K562 (cell line): ENCODE data around the gene FRYL. TPM values are rescaled to one million over a fixed set of nuclear protein-coding genes. Genes with fewer than 3 reads are reported as not detected.
A peak's percentile ranks its signal among the peaks of the same experiment; 100 is the strongest.
"Not testable (repeated sequence)": the region's sequence is repeated elsewhere in the genome, so short reads cannot be mapped to it uniquely, and the experiment has no call there.

Experiments used
- ATAC-seq: fragments of 200-7000 bp; cut with Tn5 transposase; 3 replicates; pipeline ENCODE4 v1.9.1; 2020; ENCODE audit warnings: moderate library complexity
- BruUV-seq: library from RNA; stranded (reverse); fragments of 400-500 nt; replicated peaks from 2 replicates; lab custom pipeline; 2021; lab: Mats Ljungman, UMichigan
- CTCF ChIA-PET: fragments of 300-600 bp; formaldehyde crosslinking; extraction: SDS; loops from one replicate; lab custom pipeline; 2021; ENCODE audit warnings: low intra/inter-chr PET ratio; lab: Yijun Ruan, JAX
- POLR2A ChIA-PET: fragments of 300-600, 350-650 bp; sonication (Branson Sonifier 250); formaldehyde crosslinking; extraction: SDS; loops from one replicate; lab custom pipeline; 2021; ENCODE audit warnings: antibody characterized with exemption, inconsistent platforms; lab: Yijun Ruan, JAX
- DNase-seq, 4 experiments: peaks; one replicate each; pipeline versions ENCODE4 v3.0.0 to v3.0.0-alpha.2; 2011 to 2018; ENCODE audit warnings: low spot score in 3 of 4, mixed read lengths in 3 of 4; ENCODE audit errors: extremely low read depth in 1 of 4
- FAIRE-seq: peaks from 2 replicates; lab custom pipeline; 2011; peaks lifted over from hg19 to GRCh38; lab: Jason Lieb, UNC
- H2AFZ ChIP-seq: 2 replicates; pipeline ENCODE4 v1.6.0; 2011; ENCODE audit warnings: low read depth, low read length, control low read depth, inconsistent platforms
- H3K27ac ChIP-seq: fragments of 200-600 bp; 3 replicates; pipeline ENCODE4 v1.8.0; 2011; ENCODE audit warnings: low read depth, mild to moderate bottlenecking, control low read depth, inconsistent platforms, low read length, moderate library complexity, mixed read lengths; ENCODE audit errors: extremely low read depth
- H3K27me3 ChIP-seq, 2 experiments: fragments of 300-600 bp in 1 of 2; 2 replicates in 1 of 2; 3 replicates in 1 of 2; pipeline versions ENCODE4 v1.6.0 to v1.8.0; 2011; ENCODE audit warnings: inconsistent platforms in 2 of 2, low read length in 2 of 2, mild to moderate bottlenecking in 1 of 2, mixed read lengths in 1 of 2, moderate library complexity in 1 of 2; ENCODE audit not compliant: control insufficient read depth in 2 of 2, insufficient read depth in 2 of 2
- H3K36me3 ChIP-seq: fragments of 300-600 bp; 3 replicates; pipeline ENCODE4 v1.8.0; 2011; ENCODE audit warnings: mild to moderate bottlenecking, low read length, inconsistent platforms; ENCODE audit not compliant: control insufficient read depth, insufficient read depth
- H3K4me1 ChIP-seq, 2 experiments: fragments of 200-600 bp in 1 of 2; replicated peaks in 1 of 2; 2 replicates in 1 of 2; 3 replicates in 1 of 2; pipeline versions ENCODE4 v1.5.1 to v1.8.0; 2011; ENCODE audit warnings: inconsistent platforms in 2 of 2, low read length in 2 of 2, mild to moderate bottlenecking in 1 of 2, mixed read lengths in 1 of 2, moderate library complexity in 1 of 2; ENCODE audit not compliant: control insufficient read depth in 2 of 2, insufficient read depth in 2 of 2
- H3K4me2 ChIP-seq: 2 replicates; pipeline ENCODE4 v1.6.1; 2011; ENCODE audit warnings: low read length, control low read depth, inconsistent platforms, mixed read lengths; ENCODE audit not compliant: insufficient read depth
- H3K4me3 ChIP-seq: fragments of 200-600 bp; sonication (generic), shearing (Covaris generic); 2 replicates; pipeline ENCODE4 v1.5.1; 2016; ENCODE audit warnings: control low read depth, inconsistent platforms
- H3K79me2 ChIP-seq: fragments of 200-600 bp; 3 replicates; pipeline ENCODE4 v1.8.0; 2011; ENCODE audit warnings: low read length, inconsistent platforms; ENCODE audit not compliant: control insufficient read depth, insufficient read depth
- H3K9ac ChIP-seq, 2 experiments: 2 replicates each; pipeline versions ENCODE4 v1.6.0 to v1.6.1; 2011; ENCODE audit warnings: low read depth in 2 of 2, low read length in 2 of 2, control low read depth in 1 of 2, inconsistent platforms in 1 of 2, mild to moderate bottlenecking in 1 of 2, mixed read lengths in 1 of 2; ENCODE audit not compliant: insufficient read depth in 1 of 2
- H3K9me1 ChIP-seq: one replicate; pipeline ENCODE4 v1.6.0; 2011; ENCODE audit warnings: inconsistent platforms, mild to moderate bottlenecking, low read length, moderate library complexity; ENCODE audit not compliant: control insufficient read depth, insufficient read depth
- H3K9me3 ChIP-seq: replicated peaks from 2 replicates; pipeline ENCODE4 v1.5.1; 2011; ENCODE audit warnings: low read depth, low read length, inconsistent platforms; ENCODE audit not compliant: control insufficient read depth, insufficient read depth
- H4K20me1 ChIP-seq: replicated peaks from 2 replicates; pipeline ENCODE4 v1.6.1; 2011; ENCODE audit warnings: low read length, inconsistent platforms, mixed read lengths; ENCODE audit not compliant: control insufficient read depth, insufficient read depth
- BCOR ChIP-seq: fragments of 450-650 bp; IDR thresholded peaks from 2 replicates; pipeline ENCODE4 v1.6.1; 2016
- HDAC2 ChIP-seq: fragments of 450-650 bp; IDR thresholded peaks from 2 replicates; pipeline ENCODE4 v1.6.1; 2016; ENCODE audit warnings: mild to moderate bottlenecking
- HDAC6 ChIP-seq: IDR thresholded peaks from 2 replicates; pipeline ENCODE4 v1.6.1; 2012; ENCODE audit warnings: low read depth, mild to moderate bottlenecking, control low read depth, inconsistent platforms, low read length, moderate library complexity
- KDM1A ChIP-seq, 2 experiments: fragments of 450-650 bp; IDR thresholded peaks; 2 replicates each; pipeline ENCODE4 v1.6.1; 2016; ENCODE audit warnings: mild to moderate bottlenecking in 2 of 2
- PHF8 ChIP-seq: fragments of 200-600 bp; sonication (generic); IDR thresholded peaks from 2 replicates; pipeline ENCODE4 v1.6.1; 2012; ENCODE audit warnings: mixed run types, mild to moderate bottlenecking, inconsistent platforms, low read length, moderate library complexity, borderline replicate concordance
- ZNF146 ChIP-seq: IDR thresholded peaks from one replicate; pipeline ENCODE4 v1.6.1; 2018; ENCODE audit warnings: missing compliant biosample characterization; ENCODE audit not compliant: unreplicated experiment
- ZSCAN29 ChIP-seq: fragments of 450-650 bp; IDR thresholded peaks from 2 replicates; pipeline ENCODE4 v1.6.1; 2017
- WGBS: fragments of 100-300 bp; shearing (Covaris generic); methylation state at CpG from one replicate; pipeline ENCODE4 v1.1.6; 2016; ENCODE audit warnings: low coverage, mixed read lengths; ENCODE audit not compliant: insufficient coverage; ENCODE audit errors: missing lambda C conversion rate; 5-methylcytosine and 5-hydroxymethylcytosine counted together
- in situ Hi-C: fragments of 300-500 bp; cut with MboI; formaldehyde crosslinking; loops from 4 replicates; pipeline ENCODE4 v1.15.0; 2018; ENCODE audit warnings: inconsistent platforms, mixed read lengths
- intact Hi-C: fragments of 100-400 bp; cut with micrococcal nuclease; formaldehyde crosslinking; loops from 2 replicates; pipeline ENCODE4 v1.14.2; 2022
- polyA plus RNA-seq, 8 experiments: library from polyadenylated mRNA; depleted of rRNA in 4 of 8; stranded (reverse) in 5 of 8; unstranded in 3 of 8; fragments of >200 nt; fragmentation: Nextera tagmentation in 2 of 8; fragmentation: Illumina TruSeq in 1 of 8; extraction: Ambion mirVana in 2 of 8; extraction: Trizol in 1 of 8; gene quantifications; 2 replicates each; pipeline versions ENCODE4 v1.2.1 to v1.2.3, GENCODE V29; 2011 to 2014; ENCODE audit warnings: inconsistent platforms in 1 of 8, missing spikeins in 1 of 8
- total RNA-seq, 7 experiments: library from RNA; depleted of rRNA in 6 of 7; stranded (reverse); fragments of >200 nt in 6 of 7; fragmentation: Illumina TruSeq in 2 of 7; extraction: Trizol in 2 of 7; gene quantifications; 2 replicates each; pipeline versions ENCODE4 v1.2.1 to v1.2.3, GENCODE V29; 2011 to 2021; ENCODE audit warnings: low replicate concordance in 1 of 7
- TF ChIP-seq, protein P1 (sequence below): fragments of 250-450 bp; sonication (Bioruptor Pico); IDR thresholded peaks from 2 replicates; pipeline ENCODE4 v1.5.0; 2020; ENCODE audit warnings: mild to moderate bottlenecking, borderline replicate concordance

FRYL gene
- total and polyA plus RNA-seq, 9 of the 15 experiments (the other 6 are each of a cell fraction or from before 2014, with no cell fraction given), result 7.2 to 34.9 (median 15.9) TPM

GRCh38 chr4:48746608-48747362 lies 33.3 kb downstream of the FRYL start (continued):
- TF ChIP-seq HDAC6 (no peak), ZSCAN29 (no peak), PHF8 (no peak)
- TF ChIP-seq, protein P1, sequence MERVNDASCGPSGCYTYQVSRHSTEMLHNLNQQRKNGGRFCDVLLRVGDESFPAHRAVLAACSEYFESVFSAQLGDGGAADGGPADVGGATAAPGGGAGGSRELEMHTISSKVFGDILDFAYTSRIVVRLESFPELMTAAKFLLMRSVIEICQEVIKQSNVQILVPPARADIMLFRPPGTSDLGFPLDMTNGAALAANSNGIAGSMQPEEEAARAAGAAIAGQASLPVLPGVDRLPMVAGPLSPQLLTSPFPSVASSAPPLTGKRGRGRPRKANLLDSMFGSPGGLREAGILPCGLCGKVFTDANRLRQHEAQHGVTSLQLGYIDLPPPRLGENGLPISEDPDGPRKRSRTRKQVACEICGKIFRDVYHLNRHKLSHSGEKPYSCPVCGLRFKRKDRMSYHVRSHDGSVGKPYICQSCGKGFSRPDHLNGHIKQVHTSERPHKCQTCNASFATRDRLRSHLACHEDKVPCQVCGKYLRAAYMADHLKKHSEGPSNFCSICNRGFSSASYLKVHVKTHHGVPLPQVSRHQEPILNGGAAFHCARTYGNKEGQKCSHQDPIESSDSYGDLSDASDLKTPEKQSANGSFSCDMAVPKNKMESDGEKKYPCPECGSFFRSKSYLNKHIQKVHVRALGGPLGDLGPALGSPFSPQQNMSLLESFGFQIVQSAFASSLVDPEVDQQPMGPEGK (CRISPR knock-in tag), result no peak
- TF ChIP-seq, all 486 proteins: peak for 0

- H3K4me2 ChIP-seq, ATAC-seq, H3K36me3 ChIP-seq, H3K4me3 ChIP-seq, H3K27me3 ChIP-seq, CTCF ChIA-PET, FAIRE-seq, H2AFZ ChIP-seq, intact Hi-C loops, in situ Hi-C loops, H3K9me1 ChIP-seq, H3K9me3 ChIP-seq, DNase-seq, H3K9ac ChIP-seq, POLR2A ChIA-PET, BruUV-seq, H3K27ac ChIP-seq, H4K20me1 ChIP-seq: not testable (repeated sequence)
- 80% methylated on average over 3 of the region's 5 CpGs for WGBS
- TF ChIP-seq BCOR (peak; percentile 72), KDM1A (IDR thresholded peaks at IDR 0.05) (peak in 1 of 2 experiments; percentile 56; a peak in 1 of 4 replicates), ZNF146 (CRISPR knock-in tag) (peak; percentile 45), HDAC2 (0 out of 2 replicates have a peak, but pooled peaks have one; percentile 29)
- Histone ChIP-seq H3K79me2 (peaks cover 76% of the 10 kb centered on the region), H3K4me1 (peaks cover 12 to 30% of the 10 kb centered on the region in 2 experiments; a peak in 4 of 5 replicates)
Observed at GRCh38 chr4:48745223-48745622, 34.9 kb downstream of the FRYL start.
